ENCODE measurements around the gene MAMSTR.
"Not testable (repeated sequence)": the region's sequence is repeated elsewhere in the genome, so short reads cannot be mapped to it uniquely, and the experiment has no call there.

Gene MAMSTR

GRCh38 chr19:48719263-48720171 lies at the start of gene MAMSTR:
Gene MAMSTR, minus strand, starts transcription at chr19:48719725. Its CDS starts 694 bp downstream, at chr19:48719031.
- peak; percentile 77 for DNase-seq (ENCODE audit: low spot score)

GRCh38 chr19:48768994-48769713 lies 49.6 kb upstream of the MAMSTR start:
- DNase-seq (ENCODE audit: low spot score) = no peak

GRCh38 chr19:48768171-48768753 lies 48.7 kb upstream of the MAMSTR start:
- not testable (repeated sequence) for DNase-seq (ENCODE audit: low spot score)

- not testable (repeated sequence) for DNase-seq (ENCODE audit: low spot score)
Measured at GRCh38 chr19:48765816-48766215, 46.3 kb upstream of the MAMSTR start.

GRCh38 chr19:48760504-48761205 lies 41.1 kb upstream of the MAMSTR start:
- DNase-seq (ENCODE audit: low spot score) = no peak

GRCh38 chr19:48757741-48758144 lies 38.2 kb upstream of the MAMSTR start:
- no peak for DNase-seq (ENCODE audit: low spot score)

- DNase-seq (ENCODE audit: low spot score) = no peak
Measured at GRCh38 chr19:48757089-48757675, 37.7 kb upstream of the MAMSTR start.

- no peak for DNase-seq (ENCODE audit: low spot score)
Measured at GRCh38 chr19:48756686-48757085, 37.2 kb upstream of the MAMSTR start.

GRCh38 chr19:48756212-48756611 lies 36.7 kb upstream of the MAMSTR start:
- DNase-seq (ENCODE audit: low spot score) = no peak

GRCh38 chr19:48755787-48756186 lies 36.3 kb upstream of the MAMSTR start:
- DNase-seq (ENCODE audit: low spot score) = no peak

GRCh38 chr19:48755084-48755641 lies 35.6 kb upstream of the MAMSTR start, which contains the start of gene FGF21:
Gene FGF21, plus strand, starts transcription at chr19:48755524. Its CDS starts 713 bp downstream, at chr19:48756237.
- DNase-seq (ENCODE audit: low spot score) = no peak

GRCh38 chr19:48752496-48753365 lies 33.2 kb upstream of the MAMSTR start, which contains the start of gene FUT1:
Gene FUT1, minus strand, starts transcription at chr19:48752641. Its CDS starts 1,360 bp downstream, at chr19:48751281.
- DNase-seq (ENCODE audit: low spot score) = no peak

GRCh38 chr19:48751845-48752495 lies 32.4 kb upstream of the MAMSTR start:
- DNase-seq (ENCODE audit: low spot score) = no peak

- DNase-seq (ENCODE audit: low spot score) = no peak
Measured at GRCh38 chr19:48750771-48751504, 31.4 kb upstream of the MAMSTR start.

- no peak for DNase-seq (ENCODE audit: low spot score)
Measured at GRCh38 chr19:48750351-48750750, 30.8 kb upstream of the MAMSTR start.

- DNase-seq (ENCODE audit: low spot score) = no peak
Measured at GRCh38 chr19:48749571-48750198, 30.2 kb upstream of the MAMSTR start.

- DNase-seq (ENCODE audit: low spot score) = peak; percentile 88
Measured at GRCh38 chr19:48746738-48747575, 27.4 kb upstream of the MAMSTR start, which contains the start of gene IZUMO1. Gene IZUMO1, minus strand, starts transcription at chr19:48746909. Its CDS starts 1,050 bp downstream, at chr19:48745859.

All from left forelimb (tissue), 1 donor.